A549 (cell line): Measurements from ENCODE around the gene DLK2.

Experiments used
- CBX2 ChIP-seq: fragments of 200-600 bp; sonication (generic); IDR thresholded peaks from 2 replicates; pipeline ENCODE4 v1.6.1; 2016; ENCODE audit warnings: low read depth, mild to moderate bottlenecking, borderline replicate concordance
- CHD4 ChIP-seq: fragments of 200-600 bp; sonication (generic); IDR thresholded peaks from 2 replicates; pipeline ENCODE4 v1.6.1; 2016; ENCODE audit warnings: antibody characterized with exemption, mild to moderate bottlenecking, borderline replicate concordance
- CTCF ChIP-seq: fragments of >200 bp; sonication (Bioruptor Twin); formaldehyde crosslinking; IDR thresholded peaks from 3 replicates; pipeline ENCODE4 v1.5.1; 2016
- EHF ChIP-seq: fragments of 250-450 bp; sonication (Bioruptor Pico); IDR thresholded peaks from 2 replicates; pipeline ENCODE4 v1.5.0; 2020; ENCODE audit warnings: mild to moderate bottlenecking
- EP300 ChIP-seq, 2 experiments: fragments of >200 bp; sonication (Bioruptor Twin); formaldehyde crosslinking; IDR thresholded peaks; 2 replicates in 1 of 2; 3 replicates in 1 of 2; pipeline ENCODE4 v1.6.1; 2016 to 2017
- ESRRA ChIP-seq: fragments of 150-350 bp; IDR thresholded peaks from 2 replicates; pipeline ENCODE4 v1.6.1; 2014; ENCODE audit warnings: mild to moderate bottlenecking, low read length, borderline replicate concordance
- FOSL2 ChIP-seq, 2 experiments: fragments of 450-650 bp in 1 of 2; fragments of >200 bp in 1 of 2; sonication (Bioruptor Twin) in 1 of 2; formaldehyde crosslinking; IDR thresholded peaks; 2 replicates each; pipeline versions ENCODE4 v1.5.0 to v1.6.1; 2016 to 2020; ENCODE audit warnings: mild to moderate bottlenecking in 1 of 2, moderate library complexity in 1 of 2
- NFE2L2 ChIP-seq: fragments of 150-350 bp; conservative IDR thresholded peaks from 2 replicates; pipeline ENCODE4 v1.6.1; 2014; ENCODE audit warnings: low read length
- NR3C1 ChIP-seq: fragments of >200 bp; sonication (Bioruptor Twin); formaldehyde crosslinking; IDR thresholded peaks from 3 replicates; pipeline ENCODE4 v1.6.1; 2017
- POLR2A ChIP-seq: IDR thresholded peaks from 2 replicates; pipeline ENCODE4 v1.6.1; 2012; ENCODE audit warnings: mild to moderate bottlenecking, low read length
- SMC3 ChIP-seq: fragments of >200 bp; sonication (Bioruptor Twin); formaldehyde crosslinking; IDR thresholded peaks from 3 replicates; pipeline ENCODE4 v1.6.1; 2018; ENCODE audit warnings: inconsistent platforms
- SREBF2 ChIP-seq: fragments of 450-650 bp; IDR thresholded peaks from 2 replicates; pipeline ENCODE4 v1.6.1; 2014; ENCODE audit warnings: mild to moderate bottlenecking, moderate library complexity
- ZFP36 ChIP-seq: fragments of 450-650 bp; IDR thresholded peaks from 2 replicates; pipeline ENCODE4 v1.6.1; 2014; ENCODE audit warnings: borderline replicate concordance; ENCODE audit not compliant: partially characterized antibody

- no peak for TF ChIP-seq POLR2A
- no peak for TF ChIP-seq CTCF
- TF ChIP-seq CBX2, result no peak
- TF ChIP-seq EP300 (IDR thresholded peaks at IDR 0.05), result no peak
- TF ChIP-seq NR3C1, result no peak
- no peak for TF ChIP-seq ESRRA
- no peak for TF ChIP-seq SREBF2
- no peak for TF ChIP-seq NFE2L2
- no peak for TF ChIP-seq CHD4
- TF ChIP-seq FOSL2 (IDR thresholded peaks at IDR 0.05), result no peak
- no peak for TF ChIP-seq FOSL2 (CRISPR knock-in tag; IDR thresholded peaks at IDR 0.05)
- TF ChIP-seq ZFP36, result no peak
- TF ChIP-seq EHF, result no peak
- TF ChIP-seq SMC3, result no peak
These were observed 4.2 kb upstream of the DLK2 start for GRCh38 chr6:43459535-43459934.
